ENCODE data around the gene RTN4IP1. TPM values are rescaled to one million over a fixed set of nuclear protein-coding genes. Genes with fewer than 3 reads are reported as not detected.

Gene RTN4IP1
- total RNA-seq, 1 experiment from 2014 or later, result 7.3 TPM

DNA sequence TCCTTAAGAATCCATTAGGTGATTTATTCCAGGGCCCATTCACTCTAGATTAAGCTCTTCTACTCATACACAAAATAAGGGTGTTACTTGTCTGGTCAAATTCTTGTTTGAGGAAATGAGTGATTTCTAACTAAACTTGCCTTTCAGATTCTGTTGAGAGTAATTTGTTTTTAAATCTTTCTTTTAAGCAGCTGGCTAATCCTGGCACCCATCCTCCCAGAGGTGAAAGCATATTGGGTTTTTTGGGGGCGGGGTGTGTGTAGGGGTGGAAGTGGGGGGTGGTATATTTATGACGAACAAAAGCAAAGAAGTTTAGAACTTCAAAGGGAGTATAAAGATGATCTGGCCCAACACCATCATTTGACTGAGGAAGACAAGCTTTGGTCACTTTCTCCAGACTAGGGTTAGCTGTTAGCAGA lies 94.7 kb downstream of the RTN4IP1 start:
- no peak for DNase-seq
- Histone ChIP-seq H3K4me3 (ENCODE audit: low read length) (no peak overlapping the region), H3K36me3 (ENCODE audit: low read depth, low read length) (peaks cover 12% of the 10 kb centered on the region), H3K79me2 (ENCODE audit: low read length) (no peaks in the 10 kb centered on the region), H3F3A (ENCODE audit: low read length, unreplicated experiment) (no peaks in the 10 kb centered on the region), H3K9ac (ENCODE audit: low read length) (no peak overlapping the region), H3K4me2 (ENCODE audit: low read length) (no peak overlapping the region), H3K9me2 (replicated peaks; ENCODE audit: low read length) (no peaks in the 10 kb centered on the region), H4K20me1 (ENCODE audit: low read length) (no peaks in the 10 kb centered on the region), H3K27me3 (ENCODE audit: low read length) (no peaks in the 10 kb centered on the region), H3K9me3 (ENCODE audit: low read length) (no peaks in the 10 kb centered on the region), H2AFZ (ENCODE audit: low read length) (no peak overlapping the region), H3K27ac (ENCODE audit: low read length) (no peak overlapping the region), H3K4me1 (ENCODE audit: insufficient read depth, low read length) (peaks cover 10% of the 10 kb centered on the region)
- TF ChIP-seq EZH2 (IDR thresholded peaks at IDR 0.05; ENCODE audit: low read length, unreplicated experiment), result no peak
- TF ChIP-seq CTCF (conservative IDR thresholded peaks at IDR 0.05; ENCODE audit: low read depth, low read length), result no peak
- CTCF ChIA-PET, result no interaction called here
- no TSS peak for BruUV-seq (replicated peaks)
- intact Hi-C loops (cut with micrococcal nuclease), result no loop called here
- POLR2A ChIA-PET (ENCODE audit: unreplicated experiment), result no interaction called here
- ATAC-seq, result no peak; the same call in 1 of the 2 replicates

DNA sequence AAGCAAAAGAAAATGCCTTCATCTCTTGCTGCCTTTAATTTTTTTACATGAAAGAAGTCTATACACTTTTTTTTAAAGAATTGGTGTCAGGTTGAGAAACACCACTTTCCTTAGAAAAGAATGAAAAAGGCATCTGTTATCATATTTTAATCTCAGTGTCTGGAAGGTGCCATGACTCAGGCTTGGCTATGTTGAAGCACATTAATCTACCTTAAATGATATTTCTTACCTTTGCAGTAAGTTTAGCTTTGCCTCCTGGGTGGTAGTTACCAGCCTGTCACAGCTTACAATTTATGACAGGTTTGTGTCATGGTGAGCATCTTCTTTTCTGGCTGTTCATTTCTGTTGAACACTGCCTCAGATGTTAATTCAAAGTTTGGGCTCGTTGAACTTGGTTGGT lies 95.3 kb downstream of the RTN4IP1 start:
- no peaks in the 10 kb centered on the region for H3K9me3 ChIP-seq (ENCODE audit: low read length)
- no peaks in the 10 kb centered on the region for H3K27me3 ChIP-seq (ENCODE audit: low read length)
- ChIA-PET CTCF (no interaction called here), POLR2A (ENCODE audit: unreplicated experiment) (no interaction called here)
- H3K36me3 ChIP-seq (ENCODE audit: low read depth, low read length), result peaks cover 17% of the 10 kb centered on the region
- BruUV-seq (replicated peaks), result no TSS peak
- H3K9ac ChIP-seq (ENCODE audit: low read length), result no peak overlapping the region
- H3K4me1 ChIP-seq (ENCODE audit: insufficient read depth, low read length), result peaks cover 16% of the 10 kb centered on the region
- no peaks in the 10 kb centered on the region for H4K20me1 ChIP-seq (ENCODE audit: low read length)
- TF ChIP-seq CTCF (conservative IDR thresholded peaks at IDR 0.05; ENCODE audit: low read depth, low read length) (no peak), EZH2 (IDR thresholded peaks at IDR 0.05; ENCODE audit: low read length, unreplicated experiment) (no peak), EZH2phosphoT487 (IDR thresholded peaks at IDR 0.05; ENCODE audit: borderline replicate concordance, low read length) (no peak)
- no peaks in the 10 kb centered on the region for H3F3A ChIP-seq (ENCODE audit: low read length, unreplicated experiment)
- no peak overlapping the region for H3K4me3 ChIP-seq (ENCODE audit: low read length)
- no peak for ATAC-seq
- H3K4me2 ChIP-seq (ENCODE audit: low read length), result no peak overlapping the region
- no peak for DNase-seq
- intact Hi-C loops (cut with micrococcal nuclease), result no loop called here
- no peaks in the 10 kb centered on the region for H3K9me2 ChIP-seq (replicated peaks; ENCODE audit: low read length)
- H3K27ac ChIP-seq (ENCODE audit: low read length), result no peak overlapping the region
- H2AFZ ChIP-seq (ENCODE audit: low read length), result no peak overlapping the region
- 0 out of 2 replicates have a peak, but pooled peaks cover 4% of the 10 kb centered on the region for H3K79me2 ChIP-seq (ENCODE audit: low read length)

- Histone ChIP-seq H3K36me3 (ENCODE audit: low read depth, low read length) (peaks cover 18% of the 10 kb centered on the region), H3K27ac (ENCODE audit: low read length) (no peak overlapping the region), H3K79me2 (ENCODE audit: low read length) (0 out of 2 replicates have a peak, but pooled peaks cover 4% of the 10 kb centered on the region), H3K9me3 (ENCODE audit: low read length) (no peaks in the 10 kb centered on the region), H3K4me2 (ENCODE audit: low read length) (no peak overlapping the region), H4K20me1 (ENCODE audit: low read length) (no peaks in the 10 kb centered on the region), H3K4me3 (ENCODE audit: low read length) (no peak overlapping the region), H3F3A (ENCODE audit: low read length, unreplicated experiment) (no peaks in the 10 kb centered on the region), H3K9me2 (replicated peaks; ENCODE audit: low read length) (no peaks in the 10 kb centered on the region), H2AFZ (ENCODE audit: low read length) (no peak overlapping the region), H3K9ac (ENCODE audit: low read length) (no peak overlapping the region), H3K27me3 (ENCODE audit: low read length) (no peaks in the 10 kb centered on the region), H3K4me1 (ENCODE audit: insufficient read depth, low read length) (peaks cover 25% of the 10 kb centered on the region)
- ATAC-seq, result no peak
- DNase-seq, result no peak
- POLR2A ChIA-PET (ENCODE audit: unreplicated experiment), result no interaction called here
- no TSS peak for BruUV-seq (replicated peaks)
- TF ChIP-seq EZH2 (IDR thresholded peaks at IDR 0.05; ENCODE audit: low read length, unreplicated experiment) (no peak), CTCF (conservative IDR thresholded peaks at IDR 0.05; ENCODE audit: low read depth, low read length) (no peak), EZH2phosphoT487 (IDR thresholded peaks at IDR 0.05; ENCODE audit: borderline replicate concordance, low read length) (no peak)
- CTCF ChIA-PET, result no interaction called here
- intact Hi-C loops (cut with micrococcal nuclease), result no loop called here
These were observed 96.2 kb downstream of the RTN4IP1 start for GRCh38 chr6:106533054-106533453.

Measured in PC-3 (cell line).